IPS-15b (cell line): ENCODE data around the gene CHST10.
"Not testable (repeated sequence)": the region's sequence is repeated elsewhere in the genome, so short reads cannot be mapped to it uniquely, and the experiment has no call there.

Source experiments
- H3K27me3 ChIP-seq: one replicate; pipeline ENCODE4 v1.6.1; 2013; ENCODE audit warnings: low read length; ENCODE audit not compliant: control insufficient read depth, insufficient read depth
- H3K36me3 ChIP-seq: one replicate; pipeline ENCODE4 v1.6.1; 2013; ENCODE audit warnings: low read length; ENCODE audit not compliant: control insufficient read depth, insufficient read depth
- H3K4me1 ChIP-seq: one replicate; pipeline ENCODE4 v1.6.1; 2013; ENCODE audit warnings: mild to moderate bottlenecking, low read length; ENCODE audit not compliant: control insufficient read depth, insufficient read depth
- H3K4me3 ChIP-seq: one replicate; pipeline ENCODE4 v1.5.1; 2013; ENCODE audit warnings: low read depth, low read length
- H3K9ac ChIP-seq: one replicate; pipeline ENCODE4 v1.6.1; 2013; ENCODE audit warnings: low read depth, mild to moderate bottlenecking, low read length
- H3K9me3 ChIP-seq: one replicate; pipeline ENCODE4 v1.6.1; 2013; ENCODE audit warnings: mild to moderate bottlenecking, low read length; ENCODE audit not compliant: control insufficient read depth, insufficient read depth

Gene CHST10

GRCh38 chr2:100352521-100352920 is 64.9 kb downstream of the CHST10 start:
- H3K36me3 ChIP-seq = no peaks in the 10 kb centered on the region
- H3K4me1 ChIP-seq = no peaks in the 10 kb centered on the region
- H3K9ac ChIP-seq = no peak overlapping the region
- no peaks in the 10 kb centered on the region for H3K27me3 ChIP-seq
- no peak overlapping the region for H3K4me3 ChIP-seq
- no peaks in the 10 kb centered on the region for H3K9me3 ChIP-seq

GRCh38 chr2:100350661-100351185 is 66.7 kb downstream of the CHST10 start:
- no peak overlapping the region for H3K4me3 ChIP-seq
- H3K36me3 ChIP-seq = no peaks in the 10 kb centered on the region
- no peaks in the 10 kb centered on the region for H3K4me1 ChIP-seq
- H3K9ac ChIP-seq = no peak overlapping the region
- H3K27me3 ChIP-seq = no peaks in the 10 kb centered on the region
- H3K9me3 ChIP-seq = no peaks in the 10 kb centered on the region

- H3K9me3 ChIP-seq, H3K4me3 ChIP-seq, H3K9ac ChIP-seq, H3K27me3 ChIP-seq, H3K36me3 ChIP-seq, H3K4me1 ChIP-seq: not testable (repeated sequence)
Observed at GRCh38 chr2:100345144-100345543, 72.3 kb downstream of the CHST10 start.

GRCh38 chr2:100344433-100344832 is 73.0 kb downstream of the CHST10 start:
- H3K9ac ChIP-seq = no peak overlapping the region
- no peaks in the 10 kb centered on the region for H3K27me3 ChIP-seq
- no peak overlapping the region for H3K4me3 ChIP-seq
- H3K9me3 ChIP-seq = no peaks in the 10 kb centered on the region
- H3K36me3 ChIP-seq = no peaks in the 10 kb centered on the region
- no peaks in the 10 kb centered on the region for H3K4me1 ChIP-seq

GRCh38 chr2:100342466-100342865 is 75.0 kb downstream of the CHST10 start:
- not testable (repeated sequence) for H3K4me3 ChIP-seq, H3K27me3 ChIP-seq, H3K36me3 ChIP-seq, H3K9me3 ChIP-seq, H3K4me1 ChIP-seq, H3K9ac ChIP-seq
